Measurements from ENCODE around the gene PCLAF. TPM values are rescaled to one million over a fixed set of nuclear protein-coding genes. Genes with fewer than 3 reads are reported as not detected.

PCLAF gene
- total and polyA plus RNA-seq, 2 of the 13 experiments (the other 11 are each of a cell fraction or from before 2014, with no cell fraction given), result 98.6 to 98.9 TPM

- TF ChIP-seq KMT2A (CRISPR knock-in tag; IDR thresholded peaks at IDR 0.05) (peak; percentile 76; the same call in 1 of the 2 replicates), ZGPAT (CRISPR knock-in tag; IDR thresholded peaks at IDR 0.05) (no peak), ZBTB3 (CRISPR knock-in tag; IDR thresholded peaks at IDR 0.05; ENCODE audit: borderline replicate concordance, low read depth) (no peak), MAFK (conservative IDR thresholded peaks at IDR 0.05 in 1 of 2, IDR thresholded peaks at IDR 0.05 in 1 of 2; ENCODE audit: low read length in 2 of 2) (no peak), ZNF841 (CRISPR knock-in tag; IDR thresholded peaks at IDR 0.05; ENCODE audit: borderline replicate concordance) (no peak), RORA (CRISPR knock-in tag; IDR thresholded peaks at IDR 0.05) (no peak), IKZF1 (IDR thresholded peaks at IDR 0.05) (no peak), ZNF326 (CRISPR knock-in tag; IDR thresholded peaks at IDR 0.05; ENCODE audit: borderline replicate concordance) (no peak), ZNF34 (CRISPR knock-in tag; IDR thresholded peaks at IDR 0.05; ENCODE audit: borderline replicate concordance) (no peak), CTCF (CRISPR knock-in tag; IDR thresholded peaks at IDR 0.05) (peak; percentile 65), MEIS1 (CRISPR knock-in tag; IDR thresholded peaks at IDR 0.05; ENCODE audit: borderline replicate concordance) (no peak), EZH2 (conservative IDR thresholded peaks at IDR 0.05; ENCODE audit: low read depth, low read length) (no peak), ZEB1 (IDR thresholded peaks at IDR 0.05; ENCODE audit: insufficient replicate concordance, low read depth) (no peak), FOSL2 (CRISPR knock-in tag; IDR thresholded peaks at IDR 0.05) (peak; percentile 14; the same call in 1 of the 2 replicates), THYN1 (CRISPR knock-in tag; IDR thresholded peaks at IDR 0.05; ENCODE audit: borderline replicate concordance, low read depth) (no peak), ESRRA (CRISPR knock-in tag; IDR thresholded peaks at IDR 0.05; ENCODE audit: low read depth) (no peak), MTA1 (CRISPR knock-in tag; IDR thresholded peaks at IDR 0.05; ENCODE audit: borderline replicate concordance) (no peak), ZNF510 (CRISPR knock-in tag; IDR thresholded peaks at IDR 0.05; ENCODE audit: low read depth) (no peak), SAP130 (CRISPR knock-in tag; IDR thresholded peaks at IDR 0.05; ENCODE audit: low read depth) (peak; percentile 95), TRIM24 (CRISPR knock-in tag; IDR thresholded peaks at IDR 0.05) (no peak), ZNF549 (CRISPR knock-in tag; IDR thresholded peaks at IDR 0.05) (no peak), ZBTB1 (CRISPR knock-in tag; IDR thresholded peaks at IDR 0.05; ENCODE audit: borderline replicate concordance) (no peak), HOXA3 (CRISPR knock-in tag; IDR thresholded peaks at IDR 0.05) (peak; percentile 19; the same call in 1 of the 2 replicates), POLR2AphosphoS5 (IDR thresholded peaks at IDR 0.05; ENCODE audit: low read depth, low read length) (peak; percentile 89), DZIP1 (CRISPR knock-in tag; IDR thresholded peaks at IDR 0.05) (no peak), CCAR2 (optimal IDR thresholded peaks at IDR 0.05; ENCODE audit: low read depth, low read length) (no peak)
These were observed at the start of gene PCLAF (continued) for GRCh38 chr15:64381000-64381751.

Data from HepG2 (cell line).